ENCODE data around the gene CLECL1. TPM values are rescaled to one million over a fixed set of nuclear protein-coding genes. Genes with fewer than 3 reads are reported as not detected.

Gene CLECL1
- total and polyA plus RNA-seq, 2 of the 8 experiments (the other 6 are each of a cell fraction or from before 2014, with no cell fraction given) = not detected

- Histone ChIP-seq H3K79me1 (ENCODE audit: low read depth, low read length) (no peaks in the 10 kb centered on the region), H4K8ac (ENCODE audit: extremely low read depth, insufficient read depth, low read length) (no peak overlapping the region), H3K56ac (replicated peaks; ENCODE audit: insufficient read length, low read depth, low read length) (no peak overlapping the region), H4K91ac (replicated peaks; ENCODE audit: insufficient read length, low read length) (no peak overlapping the region), H4K5ac (ENCODE audit: insufficient read length, low read depth, low read length) (no peak overlapping the region), H3K18ac (ENCODE audit: extremely low read depth, low read length) (no peak overlapping the region), H3K23ac (ENCODE audit: insufficient read length) (no peak overlapping the region), H2BK20ac (ENCODE audit: low read length) (no peak overlapping the region), H3K23me2 (ENCODE audit: low read depth, low read length) (no peaks in the 10 kb centered on the region), H2BK120ac (replicated peaks; ENCODE audit: low read depth, low read length) (no peak overlapping the region), H3K4ac (replicated peaks; ENCODE audit: insufficient read length, low read depth, low read length) (no peak overlapping the region), H3K4me2 (ENCODE audit: insufficient read depth in 1 of 2, low read depth in 2 of 2, low read length in 2 of 2) (no peak overlapping the region), H2BK15ac (ENCODE audit: low read length) (no peak overlapping the region), H3K79me2 (ENCODE audit: control insufficient read depth in 1 of 2, insufficient read depth in 2 of 2, low read length in 2 of 2) (no peaks in the 10 kb centered on the region), H3K4me1 (replicated peaks in 1 of 4; ENCODE audit: control insufficient read depth in 3 of 4, insufficient read depth in 4 of 4, low read length in 3 of 4) (no peaks in the 10 kb centered on the region), H3K4me3 (ENCODE audit: extremely low read depth in 1 of 4, insufficient read depth in 2 of 4, low read depth in 3 of 4, low read length in 4 of 4) (no peak overlapping the region), H2AK5ac (ENCODE audit: low read depth, low read length) (no peak overlapping the region), H3K27me3 (replicated peaks in 1 of 4; ENCODE audit: control insufficient read depth in 3 of 4, extremely low read depth in 1 of 4, insufficient read depth in 3 of 4, low read length in 3 of 4) (no peaks in the 10 kb centered on the region), H3K36me3 (ENCODE audit: control insufficient read depth in 2 of 4, insufficient read depth in 4 of 4, low read length in 3 of 4) (no peaks in the 10 kb centered on the region), H3K27ac (ENCODE audit: low read depth, low read length) (no peak overlapping the region), H2BK5ac (ENCODE audit: low read depth, low read length) (no peak overlapping the region), H3K9ac (replicated peaks in 1 of 4; ENCODE audit: extremely low read depth in 1 of 4, low read depth in 3 of 4, low read length in 3 of 4) (no peak overlapping the region), H3K9me3 (ENCODE audit: insufficient read depth in 2 of 2, low read depth in 1 of 2, low read length in 1 of 2) (no peaks in the 10 kb centered on the region), H2AFZ (ENCODE audit: low read length) (no peak overlapping the region), H2BK12ac (ENCODE audit: low read depth, low read length) (no peak overlapping the region), H3K14ac (ENCODE audit: insufficient read length) (no peak overlapping the region), H4K20me1 (replicated peaks in 1 of 2; ENCODE audit: control insufficient read depth in 1 of 2, insufficient read depth in 2 of 2, low read length in 2 of 2) (no peaks in the 10 kb centered on the region)
- DNase-seq (ENCODE audit: low read depth in 1 of 2, low spot score in 2 of 2) (no peak), FAIRE-seq (no peak)
- CTCF ChIA-PET (ENCODE audit: partially characterized antibody) = interaction anchor here (1.4 kb wide), 1 partner anchor 12 kb away, joined by 5 read pairs; no protein-coding TSS in a partner anchor
- POLR2A ChIA-PET (ENCODE audit: partially characterized antibody) = no interaction called here
- TF ChIP-seq KDM1A (IDR thresholded peaks at IDR 0.05; ENCODE audit: borderline replicate concordance, low read length) (no peak), SP2 (IDR thresholded peaks at IDR 0.05; ENCODE audit: low read length) (no peak), RAD21 (IDR thresholded peaks at IDR 0.05 in 1 of 2, conservative IDR thresholded peaks at IDR 0.05 in 1 of 2; ENCODE audit: low read depth in 2 of 2, low read length in 2 of 2) (no peak), ASH2L (IDR thresholded peaks at IDR 0.05; ENCODE audit: low read length) (no peak), RBBP5 (IDR thresholded peaks at IDR 0.05; ENCODE audit: borderline replicate concordance, low read depth, low read length) (no peak), ZNF274 (IDR thresholded peaks at IDR 0.05; ENCODE audit: borderline replicate concordance, extremely low read depth, low read length) (no peak), GABPA (IDR thresholded peaks at IDR 0.05; ENCODE audit: borderline replicate concordance, insufficient read depth, low read length) (no peak), PHF8 (conservative IDR thresholded peaks at IDR 0.05; ENCODE audit: low read depth, low read length) (no peak), POU5F1 (IDR thresholded peaks at IDR 0.05; ENCODE audit: low read depth, low read length) (no peak), CBX8 (IDR thresholded peaks at IDR 0.05; ENCODE audit: borderline replicate concordance, low read depth, low read length) (no peak), BCL11A (IDR thresholded peaks at IDR 0.05; ENCODE audit: low read depth in 2 of 2, low read length in 2 of 2) (no peak)
- 77% methylated on average over 6 of the region's 6 CpGs; no CpG with 5 or more reads in 1 of the 2 experiments for WGBS, 2 experiments (ENCODE audit: extremely low coverage in 1 of 2, insufficient coverage in 1 of 2, insufficient read length in 1 of 2, insufficient replicate concordance in 2 of 2, low coverage in 1 of 2, low lambda C conversion rate in 2 of 2, missing lambda C conversion rate in 1 of 2)
Observed at GRCh38 chr12:9731393-9731792, 1.5 kb downstream of the CLECL1 start.
